Keratinocyte (primary cell): ENCODE measurements around the gene ACBD4. TPM values are rescaled to one million over a fixed set of nuclear protein-coding genes. Genes with fewer than 3 reads are reported as not detected.

Experiments used
- DNase-seq: peaks from one replicate; pipeline ENCODE4 v3.0.0-alpha.2; 2011; ENCODE audit warnings: low read depth, missing footprints, low spot score
- FAIRE-seq: peaks from 2 replicates; lab custom pipeline; 2011; peaks lifted over from hg19 to GRCh38; lab: Jason Lieb, UNC
- H2AFZ ChIP-seq: 2 replicates; pipeline ENCODE4 v1.6.0; 2012; ENCODE audit warnings: low read length, control low read depth, inconsistent platforms; ENCODE audit not compliant: control insufficient read depth
- H3K27ac ChIP-seq: 2 replicates; pipeline ENCODE4 v1.5.1; 2011; ENCODE audit warnings: low read length; ENCODE audit not compliant: control insufficient read depth, insufficient read depth
- H3K27me3 ChIP-seq: 3 replicates; pipeline ENCODE4 v1.6.0; 2011; ENCODE audit warnings: low read length; ENCODE audit not compliant: control insufficient read depth, insufficient read depth; ENCODE audit errors: extremely low read depth
- H3K36me3 ChIP-seq, 2 experiments: 2 replicates in 1 of 2; 3 replicates in 1 of 2; pipeline ENCODE4 v1.5.1; 2011; ENCODE audit warnings: low read length in 2 of 2, mild to moderate bottlenecking in 1 of 2; ENCODE audit not compliant: control insufficient read depth in 2 of 2, insufficient read depth in 2 of 2; ENCODE audit errors: extremely low read depth in 1 of 2
- H3K4me1 ChIP-seq: 3 replicates; pipeline ENCODE4 v1.5.1; 2011; ENCODE audit warnings: low read length; ENCODE audit not compliant: control insufficient read depth, insufficient read depth; ENCODE audit errors: extremely low read depth
- H3K4me2 ChIP-seq: 3 replicates; pipeline ENCODE4 v1.6.0; 2011; ENCODE audit warnings: low read depth, low read length; ENCODE audit not compliant: control insufficient read depth, insufficient read depth; ENCODE audit errors: extremely low read depth
- H3K4me3 ChIP-seq, 3 experiments: fragments of 200-600 bp in 1 of 3; sonication (generic) in 1 of 3; 2 replicates in 2 of 3; 3 replicates in 1 of 3; pipeline ENCODE4 v1.5.1; 2011 to 2016; ENCODE audit warnings: low read length in 3 of 3, mild to moderate bottlenecking in 3 of 3, control low read depth in 2 of 3, inconsistent platforms in 1 of 3, low read depth in 1 of 3, mixed read lengths in 1 of 3, mixed run types in 1 of 3, moderate library complexity in 1 of 3; ENCODE audit not compliant: control insufficient read depth in 2 of 3, insufficient read depth in 2 of 3; ENCODE audit errors: extremely low read depth in 1 of 3
- H3K79me2 ChIP-seq: 2 replicates; pipeline ENCODE4 v1.6.0; 2012; ENCODE audit warnings: low read length; ENCODE audit not compliant: control insufficient read depth, insufficient read depth
- H3K9ac ChIP-seq: 3 replicates; pipeline ENCODE4 v1.6.0; 2011; ENCODE audit warnings: low read length; ENCODE audit not compliant: control insufficient read depth, insufficient read depth; ENCODE audit errors: extremely low read depth
- H3K9me1 ChIP-seq: 3 replicates; pipeline ENCODE4 v1.6.0; 2011; ENCODE audit warnings: low read length; ENCODE audit not compliant: control insufficient read depth, insufficient read depth; ENCODE audit errors: extremely low read depth
- H3K9me3 ChIP-seq: 2 replicates; pipeline ENCODE4 v1.5.1; 2012; ENCODE audit warnings: low read depth, low read length; ENCODE audit not compliant: control insufficient read depth
- H4K20me1 ChIP-seq: 3 replicates; pipeline ENCODE4 v1.6.0; 2011; ENCODE audit warnings: low read length; ENCODE audit not compliant: control insufficient read depth, insufficient read depth; ENCODE audit errors: extremely low read depth
- CTCF ChIP-seq, 3 experiments: IDR thresholded peaks in 1 of 3; conservative IDR thresholded peaks in 1 of 3; optimal IDR thresholded peaks in 1 of 3; 2 replicates in 2 of 3; 3 replicates in 1 of 3; pipeline versions ENCODE3 to v1.5.1; 2011; ENCODE audit warnings: low read length in 3 of 3, mild to moderate bottlenecking in 3 of 3, moderate library complexity in 2 of 3, control low read depth in 1 of 3, inconsistent platforms in 1 of 3; ENCODE audit not compliant: insufficient read depth in 2 of 3; ENCODE audit errors: extremely low read depth in 1 of 3
- EZH2 ChIP-seq: IDR thresholded peaks from one replicate; pipeline ENCODE4 v1.6.1; 2012; ENCODE audit warnings: inconsistent platforms, mild to moderate bottlenecking, low read length, moderate library complexity
- dilution Hi-C: fragments of 300-500 bp; cut with MboI; formaldehyde crosslinking; loops from one replicate; pipeline ENCODE4 v1.7.0; 2020; ENCODE audit warnings: low sequenced_read_pairs; ENCODE audit not compliant: extremely low pct_ligation_motif_present
- polyA plus RNA-seq, 5 experiments: library from polyadenylated mRNA; depleted of rRNA in 3 of 5; stranded (reverse) in 3 of 5; stranded (forward) in 1 of 5; unstranded in 1 of 5; fragments of >200 nt; gene quantifications; 1 replicate in 1 of 5; 2 replicates in 3 of 5; 3 replicates in 1 of 5; pipeline versions ENCODE4 v1.2.1 to v1.2.3, GENCODE V29; 2011 to 2012; ENCODE audit warnings: missing spikeins in 2 of 5, low read depth in 1 of 5, low replicate concordance in 1 of 5

ACBD4 gene
- polyA plus RNA-seq, 1 donor (not counting 4 experiments of a cell fraction or from before 2014, with no cell fraction given) = 2.6 TPM

GRCh38 chr17:45104907-45105624 is 30.4 kb upstream of the ACBD4 start:
- H3K27ac ChIP-seq = no peak overlapping the region
- TF ChIP-seq CTCF (optimal IDR thresholded peaks at IDR 0.05 in 1 of 3, IDR thresholded peaks at IDR 0.05 in 1 of 3, conservative IDR thresholded peaks at IDR 0.05 in 1 of 3; ENCODE audit: extremely low read depth in 1 of 3, insufficient read depth in 2 of 3, low read length in 3 of 3) (peak in 1 of 3 experiments; percentile 22), EZH2 (no peak)
- no peak overlapping the region for H3K9ac ChIP-seq
- peaks cover 51 to 57% of the 10 kb centered on the region in 2 experiments for H3K36me3 ChIP-seq
- dilution Hi-C loops = no loop called here
- DNase-seq = no peak
- H3K79me2 ChIP-seq = no peaks in the 10 kb centered on the region
- no peaks in the 10 kb centered on the region for H3K27me3 ChIP-seq
- H3K9me1 ChIP-seq = no peaks in the 10 kb centered on the region
- H4K20me1 ChIP-seq = peaks cover 9% of the 10 kb centered on the region
- H3K4me1 ChIP-seq = peaks cover 27% of the 10 kb centered on the region
- FAIRE-seq = no peak
- no peak overlapping the region for H3K4me3 ChIP-seq
- H3K4me2 ChIP-seq = no peak overlapping the region
- no peak overlapping the region for H2AFZ ChIP-seq
- no peaks in the 10 kb centered on the region for H3K9me3 ChIP-seq

- H4K20me1 ChIP-seq = peaks cover 9% of the 10 kb centered on the region
- H3K9me3 ChIP-seq = no peaks in the 10 kb centered on the region
- DNase-seq (no peak), FAIRE-seq (no peak)
- dilution Hi-C loops = no loop called here
- peaks cover 27% of the 10 kb centered on the region for H3K4me1 ChIP-seq
- no peaks in the 10 kb centered on the region for H3K79me2 ChIP-seq
- H3K27ac ChIP-seq = no peak overlapping the region
- H2AFZ ChIP-seq = no peak overlapping the region
- H3K4me2 ChIP-seq = no peak overlapping the region
- H3K36me3 ChIP-seq = peaks cover 53 to 57% of the 10 kb centered on the region in 2 experiments
- TF ChIP-seq EZH2 = no peak
- no peak for TF ChIP-seq CTCF (optimal IDR thresholded peaks at IDR 0.05 in 1 of 3, IDR thresholded peaks at IDR 0.05 in 1 of 3, conservative IDR thresholded peaks at IDR 0.05 in 1 of 3; ENCODE audit: extremely low read depth in 1 of 3, insufficient read depth in 2 of 3, low read length in 3 of 3)
- H3K4me3 ChIP-seq = no peak overlapping the region
- H3K27me3 ChIP-seq = no peaks in the 10 kb centered on the region
- no peak overlapping the region for H3K9ac ChIP-seq
- no peaks in the 10 kb centered on the region for H3K9me1 ChIP-seq
Measured at GRCh38 chr17:45106096-45106495, 29.4 kb upstream of the ACBD4 start.
